Heart right ventricle (tissue), 16 donors: ENCODE data around the gene TMEM132A. TPM values are rescaled to one million over a fixed set of nuclear protein-coding genes. Genes with fewer than 3 reads are reported as not detected.

Source experiments
- ATAC-seq, 8 donors: fragments of 200-7000 bp; cut with Tn5 transposase; one replicate each; pipeline ENCODE4 v1.9.1; 2020; ENCODE audit warnings: mild to moderate bottlenecking in 8 of 8, moderate library complexity in 8 of 8, moderate number of reproducible peaks in 1 of 8
- DNase-seq, 2 donors: peaks; one replicate each; pipeline ENCODE4 v3.0.0-alpha.2; 2020
- H3K27ac ChIP-seq, 10 donors: fragments of 200-600 bp; sonication (generic) in 2 of 10; one replicate each; pipeline versions ENCODE4 v1.5.0 to v1.8.0; 2020 to 2022; ENCODE audit warnings: mild to moderate bottlenecking in 3 of 10
- H3K27me3 ChIP-seq, 7 donors: fragments of 200-600 bp; one replicate each; pipeline ENCODE4 v1.8.0; 2021 to 2022; ENCODE audit warnings: mild to moderate bottlenecking in 2 of 7
- H3K36me3 ChIP-seq, 9 donors: fragments of 200-600 bp; sonication (generic) in 1 of 9; one replicate each; pipeline versions ENCODE4 v1.5.0 to v1.8.0; 2020 to 2022; ENCODE audit warnings: mild to moderate bottlenecking in 2 of 9
- H3K4me1 ChIP-seq, 9 donors: fragments of 200-600 bp; sonication (generic) in 1 of 9; one replicate each; pipeline versions ENCODE4 v1.5.0 to v1.8.0; 2020 to 2022; ENCODE audit warnings: mild to moderate bottlenecking in 4 of 9
- H3K4me3 ChIP-seq, 10 donors: fragments of 200-600 bp; sonication (generic) in 2 of 10; one replicate each; pipeline versions ENCODE4 v1.5.0 to v1.8.0; 2020 to 2022; ENCODE audit warnings: mild to moderate bottlenecking in 7 of 10, moderate library complexity in 2 of 10
- H3K9me3 ChIP-seq, 11 donors: fragments of 200-600 bp in 10 of 11; sonication (generic) in 2 of 11; one replicate each; pipeline versions ENCODE4 v1.5.0 to v1.8.0; 2013 to 2022; ENCODE audit warnings: mild to moderate bottlenecking in 2 of 11, control low read depth in 1 of 11, moderate library complexity in 1 of 11
- CTCF ChIP-seq, 9 donors: fragments of 200-600 bp; sonication (generic) in 2 of 9; IDR thresholded peaks; one replicate each; pipeline versions ENCODE4 v1.5.0 to v1.8.0; 2021 to 2022; ENCODE audit warnings: antibody characterized with exemption in 9 of 9, mild to moderate bottlenecking in 5 of 9, moderate library complexity in 1 of 9
- WGBS, 2 donors: extraction: QIAGEN DNeasy Blood & Tissue Kit; methylation state at CpG; one replicate each; pipeline ENCODE4 v1.1.7; 2013; ENCODE audit warnings: inconsistent platforms in 1 of 2; 5-methylcytosine and 5-hydroxymethylcytosine counted together
- intact Hi-C, 10 donors: fragments of 100-400 bp; cut with DNase I; formaldehyde crosslinking; loops; one replicate each; pipeline versions ENCODE4 v1.11.1 to v1.14.2; 2022
- long read RNA-seq, 3 donors: library from polyadenylated mRNA; unstranded; transcript quantifications; one replicate each; pipeline ENCODE4 v2.0.0, GENCODE V29; 2020 to 2021
- polyA plus RNA-seq, 2 donors: library from polyadenylated mRNA; stranded (reverse); fragments of 200-250 nt; gene quantifications; one replicate each; pipeline ENCODE4 v1.2.3, GENCODE V29; 2013
- total RNA-seq, 10 donors: library from RNA; stranded (reverse); fragmentation: NEBNext Ultra II Directional in 3 of 10; extraction: Animal tissue kit (Norgen Biotek cat#: 25700) in 3 of 10; gene quantifications; one replicate each; pipeline versions ENCODE4 v1.2.1 to v1.2.4, GENCODE V29; 2021 to 2023
- donor health status: Arrhythmogenic right ventricular cardiomyopathy.
- donor health status: ischemic (EF 13 %, LVEDD 7.1; RV severe dilation, severe dysfunction).
- donor health status: healthy with polysubstance abuse.
- donor health status: DM: no; HTN: yes; CAD: no.
- donor health status: DM: no; HTN: no; CAD: no.
- donor health status: ischemic (EF 25% LVEDD 6.9; RV normal size, moderate dysfunction).
- donor health status: ischemic (EF 25% LVEDD 5.7; RV mildly dilated, moderate dysfunction).
- donor health status: healthy.
- donor health status: DM: yes; HTN: yes; CAD: no.
- donor health status: Ischemic cardiomyopathy.
- donor health status: ischemic (EF 35%, LVEDD 5.7; RV mildly dilated, moderate dysfunction).
- donor health status: nonischemic (EF 11% LVEDD 7.7; RV severe dilation, severe dysfunction).
- donor health status: DM: yes; HTN: yes; CAD: no.
- donor health status: PGD.
- donor health status: ischemic (EF 29% LVEDD 5.4; RV normal size, mild dysfunction).
- donor health status: nonischemic (EF 23%, LVEDD 6.1; RV moderate dilation, normal function).

TMEM132A gene
- total RNA-seq (10 to 100 TPM in 2 of 10 donors, 1 to 10 TPM in 8; 3.7 to 12.9 (median 6.5) TPM), polyA plus RNA-seq (10 to 100 TPM; 10.0 to 16.4 TPM)
- long read RNA-seq, donor 1, partial matches to known transcripts, result 5 of 11 reads
- long read RNA-seq, donor 1, other reads (novel, unspliced or antisense), result 3 of 11 reads
- long read RNA-seq, donor 2, partial matches to known transcripts, result 7 of 12 reads
- long read RNA-seq, donor 2, other reads (novel, unspliced or antisense), result 1 of 12 reads
- long read RNA-seq, donor 3, partial matches to known transcripts, result 9 of 12 reads
- long read RNA-seq, donor 3, other reads (novel, unspliced or antisense), result 2 of 12 reads

DNA sequence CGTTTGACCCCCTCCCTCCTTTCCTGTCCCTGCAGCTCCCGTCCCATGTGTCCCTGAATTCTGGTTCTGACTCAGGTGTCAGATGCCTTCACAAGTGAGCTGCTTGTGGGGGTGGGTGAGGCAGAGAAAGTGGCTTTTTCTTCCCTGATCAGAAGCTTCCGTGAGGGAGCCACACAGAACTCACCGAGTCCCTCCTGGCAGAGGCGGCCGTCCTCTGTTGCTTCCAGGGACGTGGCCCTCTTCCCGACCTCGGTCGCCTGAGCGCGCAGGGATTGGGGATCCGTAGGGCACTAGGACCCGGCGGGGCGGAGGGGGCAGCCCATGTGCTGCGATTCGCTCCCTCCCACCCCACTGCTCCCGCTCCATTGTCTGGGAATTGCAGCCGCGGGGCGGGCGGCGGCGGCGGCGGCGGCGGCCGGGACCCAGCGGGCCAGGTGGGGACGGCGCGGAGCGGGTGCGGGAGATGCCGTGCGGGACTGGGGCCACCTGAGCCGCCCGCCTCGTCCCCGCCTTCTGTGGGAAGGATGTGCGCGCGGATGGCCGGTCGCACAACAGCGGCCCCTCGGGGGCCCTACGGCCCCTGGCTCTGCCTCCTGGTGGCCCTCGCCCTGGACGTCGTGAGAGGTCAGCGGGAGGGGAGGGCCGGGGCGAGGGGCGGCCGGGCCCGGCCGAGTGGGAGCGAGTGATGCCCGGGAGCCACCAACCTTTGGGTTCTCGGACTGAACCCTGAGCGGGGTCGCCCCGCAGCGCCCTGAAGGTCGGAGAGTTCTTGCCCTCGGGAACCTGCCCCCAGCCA is at the start of gene TMEM132A:
Gene TMEM132A, plus strand, starts transcription at position 351 of the 796 bp plus-strand sequence. Its CDS starts 174 bp downstream, at position 525.
- intact Hi-C loops, result no loop called here

DNA sequence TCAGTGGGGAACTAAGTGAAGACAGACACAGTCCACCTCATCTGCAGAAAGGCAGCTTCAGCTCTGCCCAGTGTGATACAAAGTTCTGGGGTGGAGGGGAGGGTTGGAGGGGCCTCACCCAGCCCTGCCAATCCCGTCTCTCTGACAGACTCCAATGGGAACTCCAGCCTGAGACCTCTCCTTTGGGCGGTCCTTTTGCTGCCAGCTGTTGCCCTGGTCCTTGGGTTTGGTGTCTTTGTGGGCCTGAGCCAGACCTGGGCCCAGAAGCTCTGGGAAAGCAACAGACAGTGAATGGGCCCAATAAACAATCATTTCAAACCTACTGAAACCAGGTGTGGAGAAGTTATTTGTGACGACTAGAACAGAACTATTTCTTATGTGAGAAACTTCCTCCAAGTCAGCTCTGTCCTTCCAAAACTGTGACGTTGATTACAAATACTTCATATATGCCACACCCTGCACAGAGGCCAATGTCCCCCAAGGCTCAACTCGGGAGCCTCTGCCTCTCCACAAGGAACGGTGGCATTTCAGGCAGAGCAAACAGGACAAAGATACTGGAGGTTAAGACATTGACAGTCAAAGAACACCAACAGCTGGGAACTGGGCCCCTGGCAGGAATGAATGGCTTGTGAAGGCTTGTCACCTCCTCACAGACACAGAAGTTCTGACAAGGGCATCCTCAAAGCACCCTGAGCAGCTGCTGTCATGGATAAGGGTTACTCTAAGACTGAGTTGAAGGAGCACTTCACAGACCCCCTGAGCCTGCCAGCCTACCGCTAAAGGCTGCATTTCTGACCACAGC is 48.7 kb upstream of the TMEM132A start:
- H3K9me3 ChIP-seq, result no peaks in the 10 kb centered on the region
- peaks cover 0 to 23% (median 0%) of the 10 kb centered on the region in 9 donors for H3K36me3 ChIP-seq
- no peak overlapping the region for H3K4me3 ChIP-seq
- no peaks in the 10 kb centered on the region for H3K27me3 ChIP-seq
- intact Hi-C loops, result loop anchor here in 3 of 10 donors (5.0 kb wide), 1 partner anchor 33 kb away; the partner anchor contains the start of gene CCDC86 (in 3 of the 3)
- H3K27ac ChIP-seq, result peak overlapping the region in 1 of 10 donors; percentile 36
- DNase-seq, result no peak
- no peak for TF ChIP-seq CTCF (IDR thresholded peaks at IDR 0.05)
- peaks cover 3 to 69% (median 39%) of the 10 kb centered on the region in 9 donors for H3K4me1 ChIP-seq
- no peak for ATAC-seq
- 81 to 83% methylated on average over 7 of the region's 7 CpGs for WGBS, 2 donors

More for the DNA sequence above, at the start of gene TMEM132A:
- H3K27me3 ChIP-seq, result peaks cover 0 to 46% (median 12%) of the 10 kb centered on the region in 7 donors
- H3K4me1 ChIP-seq, result peaks cover 4 to 39% (median 30%) of the 10 kb centered on the region in 9 donors
- 1% methylated on average over 45 to 69 of the region's 69 CpGs for WGBS, 2 donors
- ATAC-seq, result peak; percentile 78 to 92 (median 87)
- no peaks in the 10 kb centered on the region for H3K9me3 ChIP-seq
- TF ChIP-seq CTCF (IDR thresholded peaks at IDR 0.05), result no peak
- peak within 1 kb of the TSS; percentile 34 to 90 (median 68) for H3K4me3 ChIP-seq
- peak within 1 kb of the TSS in 7 of 10 donors; percentile 8 to 65 (median 56) for H3K27ac ChIP-seq
- DNase-seq, result peak; percentile 73 to 75
- peaks cover 0 to 44% (median 32%) of the 10 kb centered on the region in 9 donors for H3K36me3 ChIP-seq

GRCh38 chr11:60876168-60876485 is 48.1 kb upstream of the TMEM132A start:
- TF ChIP-seq CTCF (IDR thresholded peaks at IDR 0.05), result no peak
- no peaks in the 10 kb centered on the region for H3K27me3 ChIP-seq
- ATAC-seq (no peak), DNase-seq (no peak)
- H3K27ac ChIP-seq, result peak overlapping the region in 1 of 10 donors; percentile 36
- no peaks in the 10 kb centered on the region for H3K9me3 ChIP-seq
- H3K4me1 ChIP-seq, result peaks cover 3 to 63% (median 33%) of the 10 kb centered on the region in 9 donors
- intact Hi-C loops, result loop anchor here in 3 of 10 donors (5.0 kb wide), 1 partner anchor 34 kb away; the partner anchor contains the start of gene CCDC86 (in 3 of the 3)
- WGBS, 2 donors, result 98 to 100% methylated on average over 2 of the region's 2 CpGs
- H3K4me3 ChIP-seq, result no peak overlapping the region
- peaks cover 0 to 28% (median 0%) of the 10 kb centered on the region in 9 donors for H3K36me3 ChIP-seq
